HG03439 (cell line): ENCODE measurements around the gene MRPS5.

Experiments
- ATAC-seq: cut with Tn5 transposase; IDR thresholded peaks from one replicate; pipeline ENCODE4 v1.9.1; 2021; ENCODE audit warnings: mild to moderate bottlenecking, moderate library complexity; ENCODE audit not compliant: unreplicated experiment

MRPS5 gene

DNA sequence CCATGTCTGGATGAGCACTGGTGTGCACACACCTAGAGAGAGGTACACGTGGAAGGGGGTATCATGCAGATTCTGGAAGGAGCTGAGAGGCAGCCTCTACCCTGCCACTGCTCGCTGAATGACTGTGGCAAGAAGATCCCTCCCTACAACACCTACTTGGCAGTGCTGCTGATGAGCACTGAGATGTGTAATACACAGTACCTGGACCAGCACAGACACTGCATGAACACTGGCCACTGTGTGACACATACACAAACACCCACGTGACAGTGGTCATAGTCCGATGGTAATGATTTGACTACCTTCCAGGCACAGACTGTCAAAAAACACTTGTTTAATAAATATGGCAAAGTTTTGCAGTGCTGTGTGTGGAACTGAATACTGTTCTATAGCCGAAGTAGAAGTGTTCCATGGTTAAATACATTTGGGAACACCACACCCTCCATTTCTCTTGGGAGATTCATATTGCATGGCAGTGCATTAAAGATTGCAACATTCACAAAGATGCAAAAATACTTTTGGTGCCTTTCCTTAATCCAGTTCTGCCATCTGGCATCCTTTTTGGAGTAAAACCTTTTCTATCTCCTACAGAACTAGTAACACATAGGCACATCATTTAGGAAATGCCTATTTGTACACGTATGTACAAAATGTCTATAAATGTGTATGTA lies 29.6 kb downstream of the MRPS5 start:
- ATAC-seq: no peak

DNA sequence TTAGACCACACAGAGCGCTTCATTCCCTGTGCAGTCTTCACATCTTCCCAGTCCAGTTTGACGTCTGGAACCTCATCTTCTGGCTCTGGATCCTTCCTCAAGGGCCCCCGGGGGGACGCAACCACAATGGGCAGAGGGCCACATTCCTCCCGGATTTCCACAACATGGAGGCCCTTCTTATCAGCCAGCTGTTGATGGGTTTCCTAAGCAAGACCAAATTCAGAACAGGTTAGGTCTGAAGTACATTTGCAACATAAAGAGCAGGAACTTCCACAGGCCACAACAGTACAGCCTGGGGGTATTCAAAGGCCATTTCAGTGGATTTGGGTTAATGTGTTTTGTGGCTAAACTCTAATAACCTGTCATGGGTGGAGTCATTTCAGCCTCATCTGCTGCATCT lies 34.2 kb downstream of the MRPS5 start:
- ATAC-seq: no peak

DNA sequence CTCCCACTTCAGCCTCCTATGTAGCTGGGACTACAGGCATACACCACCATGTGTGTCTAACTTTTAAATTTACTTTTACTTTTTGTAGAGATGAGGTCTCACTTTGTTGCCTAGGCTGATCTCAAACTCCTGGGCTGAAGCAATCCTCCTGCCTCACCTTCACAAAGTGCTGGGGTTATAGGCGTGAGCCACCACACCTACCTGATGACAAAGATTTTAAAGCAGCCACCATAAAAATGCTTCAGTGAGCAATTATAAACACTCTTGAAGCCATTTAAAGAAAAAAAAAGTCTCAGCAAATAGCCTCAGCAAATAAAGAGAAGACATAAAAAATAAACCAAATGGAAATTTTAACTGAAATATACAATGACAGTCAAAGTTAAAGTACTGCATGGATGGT lies 35.6 kb downstream of the MRPS5 start:
- ATAC-seq: no peak

- ATAC-seq: no peak
These were observed 39.1 kb downstream of the MRPS5 start for GRCh38 chr2:95082477-95082876.

DNA sequence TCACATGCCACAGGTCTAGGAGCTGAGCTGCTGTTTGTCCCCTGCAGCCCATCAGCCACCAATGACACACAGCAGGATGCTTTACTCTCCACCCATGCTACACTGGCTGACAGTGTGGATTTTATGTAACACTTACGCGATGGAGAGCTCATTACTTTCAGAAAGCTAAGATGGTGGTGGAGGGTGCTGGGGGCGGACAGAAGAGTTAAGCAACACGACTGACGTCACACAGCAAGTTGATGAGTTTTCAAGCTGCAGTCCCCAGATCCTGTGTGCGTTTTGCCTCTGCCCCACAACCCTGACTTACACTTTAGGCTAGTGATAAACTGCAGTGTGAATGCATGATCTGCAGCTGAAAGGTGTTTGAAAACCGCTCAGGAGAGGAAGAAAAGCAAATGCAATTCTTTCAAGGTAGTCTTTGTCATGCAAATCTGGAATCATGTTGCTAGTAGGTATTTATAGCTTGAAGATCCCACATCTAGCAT lies 42.4 kb downstream of the MRPS5 start:
- ATAC-seq: no peak

DNA sequence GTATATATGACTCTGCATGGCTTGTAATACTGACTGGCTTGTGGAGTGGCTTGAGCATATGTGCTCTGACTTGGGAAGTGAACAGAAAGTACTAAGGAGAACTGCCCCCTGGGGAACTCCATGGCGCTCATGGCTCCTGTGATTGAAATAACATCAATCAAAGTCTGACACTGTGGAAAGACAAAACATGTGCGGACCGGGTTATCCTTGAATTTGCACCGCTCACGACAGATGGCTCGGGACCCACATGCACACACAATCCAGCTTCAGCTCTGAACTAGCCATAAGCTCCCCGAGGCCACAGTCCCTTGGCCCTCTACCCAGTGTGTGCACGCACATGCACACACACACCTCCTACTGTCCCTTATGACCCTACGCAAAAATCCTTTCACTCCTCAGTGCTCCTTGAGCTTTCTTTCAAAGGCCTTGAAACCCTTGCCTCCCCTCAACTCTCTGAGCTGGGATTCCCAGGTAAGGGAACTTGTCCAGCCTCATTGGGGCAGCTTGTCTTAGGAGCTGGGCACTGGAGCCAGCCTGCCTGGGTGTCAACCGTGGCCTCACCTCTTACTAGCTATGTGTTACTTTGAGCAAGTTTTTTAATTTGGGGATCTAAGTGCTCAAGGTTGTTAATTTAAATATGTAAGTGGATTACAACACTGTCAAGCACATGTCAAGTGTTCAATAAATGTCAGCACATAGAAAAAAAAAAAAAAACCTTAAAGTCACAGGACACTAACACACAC lies 43.6 kb downstream of the MRPS5 start:
- ATAC-seq: no peak

GRCh38 chr2:95077530-95077825 lies 44.1 kb downstream of the MRPS5 start:
- no peak for ATAC-seq

DNA sequence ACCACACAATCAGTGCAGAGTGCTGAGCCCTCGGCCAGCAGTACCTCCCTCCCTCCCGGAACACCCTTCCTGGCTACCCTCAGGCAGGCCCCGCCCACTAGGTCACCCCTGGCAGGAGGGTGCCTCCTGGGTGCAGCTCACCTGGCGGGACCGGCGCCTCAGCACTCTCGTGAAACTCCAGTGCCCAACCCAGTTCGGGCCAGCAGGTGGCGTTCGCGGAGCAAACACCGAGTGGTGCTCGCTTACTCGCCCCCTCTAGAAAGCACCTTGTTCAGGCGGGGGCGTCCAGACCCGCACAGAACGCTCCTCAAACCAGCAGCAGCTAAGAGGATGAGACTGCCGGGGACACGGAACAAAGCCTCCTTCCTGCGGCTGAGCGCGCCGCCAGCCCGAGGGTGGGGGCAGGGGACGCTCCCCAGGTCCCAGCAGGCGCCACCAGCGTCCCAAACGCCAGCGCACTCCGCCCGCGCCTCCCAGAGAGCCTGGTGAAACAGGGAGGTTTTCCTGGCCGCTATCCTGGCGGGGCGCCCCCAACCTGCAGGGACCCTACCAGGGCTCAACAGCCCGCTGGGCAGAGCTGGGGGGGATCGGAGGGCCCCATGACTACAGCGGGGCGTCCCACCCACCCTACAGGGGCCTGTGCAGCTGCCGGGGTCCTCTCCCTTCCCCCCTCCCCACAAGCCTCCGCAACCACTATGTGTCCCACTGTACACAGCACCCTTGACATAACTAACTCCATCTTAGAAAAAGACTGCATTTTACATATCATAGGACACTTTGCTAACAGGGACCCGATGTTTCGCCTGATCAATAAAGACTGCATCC lies 44.7 kb downstream of the MRPS5 start:
- ATAC-seq: peak; percentile 72

DNA sequence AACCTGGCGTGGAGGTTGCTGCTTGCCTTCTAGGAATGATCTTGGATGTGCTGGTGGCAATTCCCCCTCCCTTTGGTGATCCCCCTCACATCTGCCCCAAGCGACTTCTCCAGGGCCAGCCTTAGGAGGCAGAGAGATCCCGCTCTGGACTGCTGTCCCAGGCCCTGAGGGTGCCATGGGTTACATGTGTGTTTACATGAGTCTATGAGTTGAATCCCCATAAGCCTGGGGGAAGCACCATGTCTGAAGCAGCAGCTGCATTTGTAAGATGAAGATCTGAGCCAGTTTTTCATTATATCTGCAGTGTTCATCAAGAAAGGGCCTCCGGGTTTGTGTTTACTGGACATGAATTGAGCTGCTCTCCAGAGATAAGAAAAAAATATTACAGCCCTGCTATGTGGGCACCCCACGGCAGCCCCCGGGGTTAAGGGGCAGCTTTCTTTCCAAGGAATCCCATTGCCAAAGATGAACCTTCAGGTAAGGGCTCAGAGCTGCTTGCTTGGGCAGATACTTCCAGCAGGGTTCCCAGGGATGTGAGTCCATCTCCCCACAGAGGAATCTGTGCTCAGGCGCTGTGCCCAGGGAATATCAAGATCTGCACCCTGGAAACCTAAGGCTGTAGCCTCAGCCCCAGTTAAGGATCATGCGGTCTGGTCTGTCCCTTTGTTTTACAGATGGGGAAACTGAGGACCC lies 46.0 kb downstream of the MRPS5 start:
- no peak for ATAC-seq

- ATAC-seq: no peak
These were observed 46.8 kb downstream of the MRPS5 start for GRCh38 chr2:95074663-95075439.

- ATAC-seq: no peak
These were observed 47.5 kb downstream of the MRPS5 start for GRCh38 chr2:95073856-95074662.

GRCh38 chr2:95072424-95072823 lies 49.2 kb downstream of the MRPS5 start:
- no peak for ATAC-seq

DNA sequence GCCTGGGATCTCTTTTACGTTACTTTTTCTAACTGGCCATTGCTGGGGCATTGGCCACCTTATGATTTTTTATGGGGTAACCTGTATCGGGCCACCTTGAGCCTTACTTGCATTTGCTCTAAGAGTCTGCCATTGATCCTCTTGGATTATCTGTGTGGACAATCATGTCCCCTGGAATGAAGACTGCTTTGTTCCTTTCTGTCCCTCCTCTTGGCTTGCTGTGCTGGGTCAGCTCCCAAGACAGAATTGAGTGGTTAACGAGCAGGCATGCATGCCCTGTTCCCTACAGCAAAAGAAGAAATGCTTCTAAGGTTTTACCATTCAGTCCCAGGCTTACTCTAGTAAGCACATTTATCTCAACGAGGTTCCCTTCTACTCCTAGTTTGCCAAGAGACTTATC lies 49.8 kb downstream of the MRPS5 start:
- no peak for ATAC-seq

DNA sequence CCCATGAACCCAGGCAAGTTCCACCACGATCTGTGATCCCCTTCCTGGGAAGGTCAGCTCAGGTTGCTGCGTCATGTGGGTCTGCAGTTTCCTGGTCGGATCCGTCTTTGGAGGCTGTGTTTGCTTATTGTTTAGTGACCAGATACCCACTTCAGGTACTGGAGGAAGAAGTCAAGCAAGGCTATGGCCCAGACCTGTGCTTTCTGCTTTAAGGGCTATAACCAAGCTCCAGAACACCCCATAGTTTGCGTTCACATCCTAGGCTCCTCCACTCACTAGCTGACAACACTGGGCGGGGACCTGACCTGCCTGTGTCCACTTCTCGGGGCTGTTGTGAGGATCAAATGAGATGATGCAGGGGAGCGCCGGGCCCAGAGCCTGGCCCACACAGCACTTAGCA lies 52.1 kb downstream of the MRPS5 start:
- ATAC-seq: no peak

- no peak for ATAC-seq
These were observed 53.4 kb downstream of the MRPS5 start for GRCh38 chr2:95068256-95068655.

- ATAC-seq: peak; percentile 75
These were observed 58.3 kb downstream of the MRPS5 start for GRCh38 chr2:95063086-95063958.

DNA sequence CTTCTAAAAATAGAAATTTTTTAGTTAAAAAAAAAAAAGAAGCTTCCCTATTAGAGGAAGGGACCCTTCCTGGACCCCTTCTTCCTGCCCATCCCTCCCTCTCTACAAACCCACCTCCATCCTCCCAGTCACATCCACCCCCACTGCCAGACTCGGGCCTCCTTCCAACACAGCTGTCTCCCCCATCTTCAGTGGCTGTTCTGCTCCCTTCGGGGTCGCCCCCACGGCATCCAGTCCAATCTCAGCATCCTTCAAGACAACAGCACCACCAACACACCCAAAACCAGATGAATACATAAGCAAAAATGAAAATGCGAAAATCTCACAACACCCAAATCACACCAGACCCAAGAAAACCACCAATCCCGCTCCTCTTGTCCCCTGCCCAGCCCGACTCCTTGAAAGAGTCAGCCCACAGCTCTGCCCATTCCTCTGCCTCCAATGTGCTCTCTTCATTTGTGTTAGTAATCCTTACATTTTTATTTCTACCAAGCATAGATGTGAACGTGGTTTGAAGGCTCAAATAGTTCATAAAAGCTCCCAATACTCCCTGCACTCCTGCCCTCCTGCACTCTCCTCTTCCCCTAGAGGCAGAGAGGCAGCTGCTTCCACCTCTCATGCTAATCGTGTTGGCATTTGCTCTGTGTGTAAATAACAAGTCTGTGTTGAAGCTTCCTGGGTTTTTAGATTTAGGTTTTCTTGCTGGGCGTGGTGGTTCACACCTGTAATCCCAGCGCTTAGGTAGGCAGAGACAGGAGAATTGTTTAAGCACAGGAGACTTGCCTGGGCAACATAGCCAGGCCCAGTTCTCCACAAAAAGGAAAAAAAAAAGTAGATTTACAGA lies 59.1 kb downstream of the MRPS5 start:
- peak; percentile 20 for ATAC-seq
